GM12892 (cell line): ENCODE results near the gene MSANTD4.
A peak's percentile ranks its signal among the peaks of the same experiment; 100 is the strongest.

Experiments
- POLR2A ChIP-seq: IDR thresholded peaks from 2 replicates; pipeline ENCODE4 v1.6.1; 2011; ENCODE audit warnings: low read depth, low read length, control low read depth
- POLR2AphosphoS5 ChIP-seq: IDR thresholded peaks from 2 replicates; pipeline ENCODE4 v1.6.1; 2011; ENCODE audit warnings: low read depth, low read length, control low read depth
- TAF1 ChIP-seq: IDR thresholded peaks from 2 replicates; pipeline ENCODE4 v1.6.1; 2011; ENCODE audit warnings: low read depth, mild to moderate bottlenecking, control low read depth, low read length, borderline replicate concordance

- TF ChIP-seq POLR2AphosphoS5 (peak; percentile 60), POLR2A (peak; percentile 69; the same call in 1 of the 2 replicates), TAF1 (0 out of 2 replicates have a peak, but pooled peaks have one; percentile 13)
Observed at GRCh38 chr11:106021967-106022794, at the start of gene MSANTD4.
